Activated T-helper 1 cell treated with anti-CD3 and anti-CD28 coated beads, Interleukin-2, amount 50 U/mL, for 16 hours (primary cell): ENCODE measurements around the gene STRN3.
"Not testable (repeated sequence)": the region's sequence is repeated elsewhere in the genome, so short reads cannot be mapped to it uniquely, and the experiment has no call there.

Experiments used
- DNase-seq, 2 donors: peaks; one replicate each; pipeline ENCODE4 v3.0.0-alpha.2; 2020; ENCODE audit warnings: low read depth in 1 of 2, low spot score in 1 of 2

The STRN3 gene

GRCh38 chr14:30971586-30971985, 54.6 kb downstream of the STRN3 start:
- DNase-seq: no peak

GRCh38 chr14:30969796-30970195, 56.4 kb downstream of the STRN3 start:
- DNase-seq: not testable (repeated sequence)

GRCh38 chr14:30967364-30968098, 58.6 kb downstream of the STRN3 start:
- not testable (repeated sequence) for DNase-seq

GRCh38 chr14:30966415-30967363, 59.5 kb downstream of the STRN3 start:
- DNase-seq: no peak

GRCh38 chr14:30965861-30966260, 60.3 kb downstream of the STRN3 start:
- not testable (repeated sequence) for DNase-seq

- not testable (repeated sequence) for DNase-seq
These were observed 63.6 kb downstream of the STRN3 start for GRCh38 chr14:30962537-30962936.

GRCh38 chr14:30961330-30961729, 64.8 kb downstream of the STRN3 start:
- DNase-seq: no peak

GRCh38 chr14:30960216-30960615, 66.0 kb downstream of the STRN3 start:
- no peak for DNase-seq

GRCh38 chr14:30958555-30959407, 67.4 kb downstream of the STRN3 start:
- no peak for DNase-seq

GRCh38 chr14:30957813-30958370, 68.3 kb downstream of the STRN3 start:
- DNase-seq: no peak

- DNase-seq: no peak
These were observed 76.5 kb downstream of the STRN3 start for GRCh38 chr14:30949651-30950050.

- no peak for DNase-seq
These were observed 82.5 kb downstream of the STRN3 start for GRCh38 chr14:30943694-30944093.

GRCh38 chr14:30940886-30941285, 85.3 kb downstream of the STRN3 start:
- DNase-seq: no peak

- DNase-seq: no peak
These were observed 87.6 kb downstream of the STRN3 start for GRCh38 chr14:30938617-30939016.

- no peak for DNase-seq
These were observed 90.7 kb downstream of the STRN3 start for GRCh38 chr14:30935445-30935844.

GRCh38 chr14:30933937-30934336, 92.2 kb downstream of the STRN3 start:
- not testable (repeated sequence) for DNase-seq

- no peak for DNase-seq
These were observed 97.7 kb downstream of the STRN3 start for GRCh38 chr14:30928462-30928861.

GRCh38 chr14:30925254-30925653, 100.9 kb downstream of the STRN3 start:
- no peak for DNase-seq

GRCh38 chr14:30921788-30922187, 104.4 kb downstream of the STRN3 start:
- no peak for DNase-seq

GRCh38 chr14:30921305-30921704, 104.9 kb downstream of the STRN3 start:
- no peak for DNase-seq

- no peak for DNase-seq
These were observed 110.6 kb downstream of the STRN3 start for GRCh38 chr14:30915596-30915995.
